Middle frontal gyrus (tissue), 1 donor: ENCODE results near the gene TEAD1.

Experiments
- DNase-seq: peaks from one replicate; pipeline ENCODE4 v3.0.0-alpha.2; 2015; ENCODE audit warnings: low spot score; ENCODE audit errors: extremely low spot score

The TEAD1 gene

GRCh38 chr11:12831471-12832202 is 157.4 kb downstream of the TEAD1 start:
- no peak for DNase-seq

- DNase-seq = no peak
Measured at GRCh38 chr11:12832480-12833224, 158.4 kb downstream of the TEAD1 start.

- no peak for DNase-seq
Measured at GRCh38 chr11:12834166-12834565, 159.9 kb downstream of the TEAD1 start.

GRCh38 chr11:12834630-12835029 is 160.4 kb downstream of the TEAD1 start:
- DNase-seq = no peak

DNA sequence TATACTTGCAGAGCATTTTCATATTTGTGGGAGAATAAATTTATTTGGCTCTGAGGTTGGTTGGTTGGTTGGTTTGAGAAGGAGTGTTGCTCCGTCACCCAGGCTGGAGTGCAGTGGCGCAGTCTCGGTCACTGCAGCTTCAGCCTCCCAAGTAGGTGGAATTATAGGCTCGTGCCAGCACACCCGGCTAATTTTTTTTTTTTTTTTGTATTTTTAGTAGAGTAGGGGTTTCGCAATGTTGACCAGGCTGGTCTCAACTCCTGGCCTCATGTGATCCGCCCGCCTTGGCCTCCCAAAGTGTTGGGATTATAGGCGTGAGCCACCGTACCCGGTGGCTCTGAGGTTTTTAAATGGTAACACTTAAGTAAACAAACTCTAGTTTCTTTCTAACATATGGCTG is 161.1 kb downstream of the TEAD1 start:
- DNase-seq = no peak

DNA sequence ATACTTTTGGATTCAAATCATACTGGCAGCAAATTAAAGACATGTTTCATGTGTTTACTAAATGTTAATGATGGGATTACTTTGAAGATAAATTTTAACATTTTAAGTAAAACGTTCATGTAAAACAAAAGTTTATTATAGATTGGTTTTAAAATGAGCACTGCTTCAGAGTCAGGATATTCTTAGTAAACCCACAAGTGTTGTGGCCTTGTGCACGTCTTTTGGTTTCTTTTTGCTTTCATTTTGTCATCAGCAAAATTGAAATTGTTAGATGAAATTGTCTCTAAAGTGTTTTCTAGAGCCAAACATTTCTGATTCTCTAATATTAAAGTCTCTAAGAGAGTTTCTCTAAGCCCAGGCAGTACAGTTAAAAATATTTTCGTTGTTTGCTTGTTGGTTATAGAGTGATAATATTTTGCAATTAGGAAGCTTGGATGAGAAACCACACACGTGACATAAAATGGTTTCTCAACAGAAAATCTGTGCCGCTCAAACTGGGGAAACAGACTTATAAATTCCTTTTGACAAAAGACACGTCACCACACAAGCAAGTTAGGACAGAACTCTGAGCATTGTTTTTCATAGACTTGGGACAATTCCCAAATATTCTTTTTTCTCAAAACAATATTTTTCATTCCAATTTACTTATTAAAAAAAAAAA is 164.4 kb downstream of the TEAD1 start:
- DNase-seq = no peak

GRCh38 chr11:12840871-12841660 is 166.8 kb downstream of the TEAD1 start:
- no peak for DNase-seq

DNA sequence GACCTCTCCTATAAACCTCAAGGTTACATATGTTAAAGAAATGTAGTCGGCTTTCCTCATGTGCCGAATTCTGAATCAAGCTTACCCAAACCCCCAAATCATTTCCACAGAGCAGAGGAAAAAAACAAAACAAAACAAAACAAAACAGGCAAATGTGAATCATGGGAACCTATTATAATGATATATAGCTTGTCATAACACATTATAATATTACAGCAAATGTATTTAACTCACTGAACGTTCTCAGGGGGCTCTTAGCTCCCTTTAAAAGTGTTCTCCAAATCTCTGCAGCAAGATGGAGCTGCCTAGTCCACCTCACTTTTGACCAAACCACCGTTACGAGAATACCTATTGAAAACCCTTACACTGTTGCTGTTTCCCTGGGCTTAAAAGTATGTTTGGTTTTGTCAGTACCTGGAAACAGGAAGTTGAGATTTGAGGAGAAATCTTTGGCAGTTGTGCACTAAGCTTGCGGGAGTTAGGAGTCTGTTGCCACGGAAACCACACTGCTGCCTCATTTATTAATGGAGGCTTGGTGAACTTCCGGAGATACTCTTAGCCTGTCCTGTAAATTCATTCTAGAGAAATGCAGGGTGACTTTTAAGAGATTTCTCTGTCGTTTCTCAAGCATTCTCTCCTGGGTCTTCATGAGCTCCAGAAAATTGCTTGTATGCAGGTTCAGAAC is 167.9 kb downstream of the TEAD1 start:
- no peak for DNase-seq

GRCh38 chr11:12842933-12843636 is 168.9 kb downstream of the TEAD1 start:
- DNase-seq = no peak

- no peak for DNase-seq
Measured at GRCh38 chr11:12845163-12845562, 170.9 kb downstream of the TEAD1 start.

DNA sequence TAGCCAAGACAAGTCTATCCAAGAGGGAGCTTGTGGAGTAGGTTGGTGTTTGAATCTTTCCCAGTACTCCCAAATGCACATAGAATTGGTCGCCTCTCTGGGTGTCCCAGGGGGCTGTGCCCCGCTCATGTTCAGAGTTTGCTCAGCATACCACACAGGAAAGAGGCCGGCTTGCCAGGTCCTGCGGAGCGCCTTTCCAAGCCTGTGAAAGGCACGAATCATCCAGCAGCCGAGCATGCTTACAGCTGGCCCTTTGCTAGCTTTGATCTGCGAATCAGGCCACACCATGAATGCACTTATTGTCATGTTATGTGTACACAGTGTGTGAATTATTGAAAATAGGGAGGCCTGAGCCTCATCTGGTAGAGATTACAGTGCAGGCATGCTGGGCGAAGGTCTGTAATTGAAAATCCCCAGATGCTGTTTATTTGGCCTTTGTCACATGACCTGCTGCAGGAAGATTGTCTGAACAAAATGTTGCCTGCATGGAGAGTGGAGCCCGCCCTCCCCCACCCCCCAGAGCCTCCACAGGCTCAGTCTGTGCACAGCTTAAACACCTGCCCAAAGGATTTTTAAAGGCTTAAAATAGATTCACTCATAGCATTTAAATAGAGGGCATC is 171.6 kb downstream of the TEAD1 start:
- no peak for DNase-seq

DNA sequence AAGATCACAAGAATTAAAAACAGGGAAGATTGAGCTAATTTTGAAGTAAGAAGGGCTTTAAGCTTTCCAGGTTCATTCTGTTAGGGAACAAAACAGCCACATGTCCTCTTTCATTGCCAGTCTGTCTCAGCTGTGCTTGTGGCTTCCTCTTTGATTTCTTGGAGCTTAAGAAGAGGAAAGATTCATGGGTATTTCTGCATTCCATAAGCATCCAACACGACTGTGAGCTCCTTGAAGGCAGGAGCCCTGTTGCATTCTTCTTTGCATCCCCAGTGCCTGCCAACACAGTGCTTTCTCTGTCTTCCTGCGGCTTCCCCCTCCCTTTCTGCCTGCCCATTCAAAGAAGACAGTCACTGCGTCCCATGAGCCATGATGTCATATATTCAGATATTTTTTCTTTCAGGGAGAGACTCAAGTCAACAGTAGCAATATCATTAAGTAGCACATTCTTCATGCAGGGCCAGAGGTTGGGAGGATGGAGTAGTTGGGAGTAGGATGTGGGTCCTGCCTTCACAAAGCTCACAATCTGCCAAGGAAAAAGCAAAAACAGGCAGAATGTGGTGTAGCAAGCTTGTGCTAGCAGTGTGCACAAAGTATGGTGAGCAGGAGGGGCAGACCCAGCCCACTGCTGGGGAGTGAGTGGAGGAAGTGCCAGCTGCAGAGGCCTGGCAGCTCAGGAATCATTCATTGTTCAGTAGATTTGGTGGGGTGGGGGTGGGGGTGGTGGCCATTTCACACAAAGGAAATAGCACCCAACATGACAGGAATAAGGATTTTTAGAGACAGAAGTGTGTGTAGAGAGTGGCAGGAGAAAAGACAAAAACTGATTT is 172.8 kb downstream of the TEAD1 start:
- DNase-seq = no peak

- no peak for DNase-seq
Measured at GRCh38 chr11:12848413-12848812, 174.2 kb downstream of the TEAD1 start.

GRCh38 chr11:12853325-12853651 is 179.1 kb downstream of the TEAD1 start:
- DNase-seq = no peak

DNA sequence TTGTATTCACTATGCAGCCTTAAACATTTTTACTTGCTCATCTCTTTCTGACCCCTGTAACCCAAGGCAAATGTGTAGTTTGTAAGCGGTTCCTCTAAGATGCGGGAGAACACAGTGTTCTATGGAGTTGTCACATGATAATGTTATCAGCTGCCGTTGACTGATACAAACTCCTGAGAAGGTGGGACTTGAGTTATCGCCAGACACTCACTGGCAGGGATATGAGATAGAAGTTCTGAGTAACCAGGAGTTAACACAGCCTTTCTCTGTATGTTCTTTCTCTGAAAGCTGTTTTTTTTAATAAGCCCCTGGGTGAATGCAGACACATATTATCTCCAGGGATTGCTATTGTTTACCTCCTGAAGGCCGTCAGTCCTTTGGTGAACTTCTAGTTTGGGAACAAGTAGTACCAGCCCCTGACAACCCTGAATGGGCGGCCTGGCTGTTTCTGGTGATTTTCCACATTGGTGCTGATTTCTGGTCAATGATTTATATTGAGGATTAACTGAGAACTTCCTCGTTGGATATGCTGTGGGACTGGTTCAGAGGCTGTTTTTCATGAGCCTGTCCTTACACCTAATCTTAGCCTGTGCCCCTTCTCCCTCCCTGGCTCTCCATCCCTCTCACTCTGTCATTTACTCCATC is 179.6 kb downstream of the TEAD1 start:
- DNase-seq = no peak

DNA sequence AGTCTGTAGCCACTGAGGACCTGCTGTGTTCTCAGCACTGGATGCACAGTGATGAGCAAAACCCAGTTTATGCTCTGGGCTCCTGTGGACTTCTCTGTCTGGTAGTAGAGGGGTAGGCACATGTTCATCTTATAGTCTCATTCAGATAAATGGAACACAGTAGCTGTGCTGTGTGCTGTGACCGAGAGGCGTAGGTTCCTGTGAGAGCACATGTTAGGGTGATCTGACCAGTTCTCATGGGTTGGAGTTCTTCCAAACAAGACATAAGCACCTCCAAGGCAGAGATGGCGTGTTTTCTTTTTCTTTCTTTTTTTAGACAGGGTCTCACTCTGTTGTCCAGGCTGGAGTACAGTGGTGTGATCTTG is 180.1 kb downstream of the TEAD1 start:
- DNase-seq = no peak

DNA sequence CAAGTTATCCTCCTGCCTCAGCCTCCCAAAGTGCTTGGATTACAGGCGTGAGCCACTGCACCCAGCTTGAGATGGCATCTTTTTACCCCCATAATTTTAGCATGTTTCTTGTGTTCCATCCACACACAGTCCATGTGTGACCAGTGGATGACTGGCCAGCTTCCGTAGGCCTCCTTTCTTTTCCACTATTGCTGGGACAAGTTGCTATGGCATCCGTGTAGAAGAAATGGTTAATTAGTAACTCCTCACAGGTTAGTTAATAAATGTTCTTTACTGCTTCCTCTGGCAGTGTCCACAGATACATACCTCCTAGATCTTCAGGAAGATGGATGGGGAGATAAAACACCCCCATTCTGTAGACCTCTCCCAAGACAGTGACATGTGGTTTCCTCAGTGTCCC is 180.6 kb downstream of the TEAD1 start:
- no peak for DNase-seq

DNA sequence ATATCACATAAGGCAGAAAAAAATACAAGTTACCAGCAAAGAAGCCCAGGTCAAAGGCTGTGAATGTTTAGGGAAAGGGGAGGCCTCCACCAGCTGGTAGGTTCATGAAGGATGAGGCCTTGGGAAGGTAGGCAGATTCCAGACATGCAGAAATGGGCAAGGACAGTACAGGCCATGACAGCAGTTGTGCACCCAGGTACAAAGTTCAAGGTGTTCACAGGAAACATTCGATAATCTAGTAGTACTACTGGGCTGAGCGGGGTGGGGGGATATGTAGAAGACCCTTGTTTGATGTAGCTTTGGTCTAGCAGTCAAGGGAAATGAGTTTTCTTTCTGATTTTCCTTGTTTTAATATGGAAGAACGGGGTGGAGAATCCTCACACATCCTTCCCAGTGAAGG is 182.1 kb downstream of the TEAD1 start:
- DNase-seq = no peak

DNA sequence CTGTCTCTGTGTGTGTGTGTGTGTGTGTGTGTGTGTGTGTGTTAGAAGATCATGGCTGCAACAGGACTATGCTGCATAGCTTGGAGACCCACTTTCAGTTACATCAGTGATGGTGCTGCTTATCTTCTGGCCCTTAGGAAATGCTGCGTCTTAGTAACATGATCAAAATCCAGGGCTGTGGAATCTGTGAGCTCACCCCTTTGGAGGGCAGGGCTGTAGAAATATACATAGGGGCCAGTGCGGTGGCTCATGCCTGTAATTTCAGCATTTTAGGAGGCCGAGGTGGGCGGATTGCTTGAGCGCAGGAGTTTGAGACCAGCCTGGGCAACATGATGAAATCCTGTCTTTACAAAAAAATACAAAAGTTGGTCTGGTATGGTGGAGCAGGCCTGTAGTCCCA is 183.4 kb downstream of the TEAD1 start:
- no peak for DNase-seq
